ENCODE data around the gene POLRMT.
"Not testable (repeated sequence)": the region's sequence is repeated elsewhere in the genome, so short reads cannot be mapped to it uniquely, and the experiment has no call there.

The POLRMT gene

GRCh38 chr19:632579-633067 lies 714 bp downstream of the POLRMT start:
- no peak for DNase-seq (ENCODE audit: low read depth)
- no peak for TF ChIP-seq CTCF (IDR thresholded peaks at IDR 0.05; ENCODE audit: control insufficient read depth, insufficient read depth, low read depth, low read length, missing control alignments)
- peak overlapping the region; percentile 92 for H3K4me3 ChIP-seq (ENCODE audit: control insufficient read depth, low read depth, low read length)

GRCh38 chr19:629961-630714 lies 3.2 kb downstream of the POLRMT start:
- no peak for TF ChIP-seq CTCF (IDR thresholded peaks at IDR 0.05; ENCODE audit: control insufficient read depth, insufficient read depth, low read depth, low read length, missing control alignments)
- H3K4me3 ChIP-seq (ENCODE audit: control insufficient read depth, low read depth, low read length) = no peak overlapping the region
- DNase-seq (ENCODE audit: low read depth) = no peak

GRCh38 chr19:629515-629914 lies 3.8 kb downstream of the POLRMT start:
- not testable (repeated sequence) for DNase-seq (ENCODE audit: low read depth); H3K4me3 ChIP-seq (ENCODE audit: control insufficient read depth, low read depth, low read length)

GRCh38 chr19:628168-628567 lies 5.2 kb downstream of the POLRMT start:
- peak; percentile 41 for TF ChIP-seq CTCF (IDR thresholded peaks at IDR 0.05; ENCODE audit: control insufficient read depth, insufficient read depth, low read depth, low read length, missing control alignments)
- no peak overlapping the region for H3K4me3 ChIP-seq (ENCODE audit: control insufficient read depth, low read depth, low read length)
- no peak for DNase-seq (ENCODE audit: low read depth)

- not testable (repeated sequence) for DNase-seq (ENCODE audit: low read depth); H3K4me3 ChIP-seq (ENCODE audit: control insufficient read depth, low read depth, low read length)
Measured at GRCh38 chr19:626566-626965, 6.8 kb downstream of the POLRMT start.

- no peak overlapping the region for H3K4me3 ChIP-seq (ENCODE audit: control insufficient read depth, low read depth, low read length)
- no peak for DNase-seq (ENCODE audit: low read depth)
- no peak for TF ChIP-seq CTCF (IDR thresholded peaks at IDR 0.05; ENCODE audit: control insufficient read depth, insufficient read depth, low read depth, low read length, missing control alignments)
Measured at GRCh38 chr19:625257-625656, 8.1 kb downstream of the POLRMT start.

GRCh38 chr19:624433-625109 lies 8.8 kb downstream of the POLRMT start:
- H3K4me3 ChIP-seq (ENCODE audit: control insufficient read depth, low read depth, low read length) = no peak overlapping the region
- TF ChIP-seq CTCF (IDR thresholded peaks at IDR 0.05; ENCODE audit: control insufficient read depth, insufficient read depth, low read depth, low read length, missing control alignments) = no peak
- no peak for DNase-seq (ENCODE audit: low read depth)

All from AG09309 (cell line).